H1 (cell line): ENCODE results near the gene BMF. TPM values are rescaled to one million over a fixed set of nuclear protein-coding genes. Genes with fewer than 3 reads are reported as not detected.

Source experiments
- CHD7 ChIP-seq: fragments of 300-600 bp; sonication (generic); IDR thresholded peaks from 2 replicates; pipeline ENCODE4 v1.7.1; 2012; ENCODE audit warnings: low read length, moderate library complexity, mild to moderate bottlenecking, inconsistent platforms; ENCODE audit not compliant: insufficient replicate concordance
- CREB1 ChIP-seq: IDR thresholded peaks from 2 replicates; pipeline ENCODE4 v1.6.1; 2012; ENCODE audit warnings: inconsistent platforms
- CTBP2 ChIP-seq: IDR thresholded peaks from 2 replicates; pipeline ENCODE4 v1.7.0; 2011; ENCODE audit warnings: borderline replicate concordance, mild to moderate bottlenecking, moderate library complexity, mixed read lengths, low read length; ENCODE audit not compliant: insufficient read depth, insufficient read length
- JUND ChIP-seq: IDR thresholded peaks from 2 replicates; pipeline ENCODE4 v1.6.1; 2011; ENCODE audit warnings: mild to moderate bottlenecking, improper control_type of control experiment, low read length
- NANOG ChIP-seq: IDR thresholded peaks from 2 replicates; pipeline ENCODE4 v1.6.1; 2011; ENCODE audit warnings: low read length, low read depth, mild to moderate bottlenecking, inconsistent platforms; ENCODE audit not compliant: insufficient read depth, poor library complexity, severe bottlenecking
- SP1 ChIP-seq: IDR thresholded peaks from 2 replicates; pipeline ENCODE4 v1.6.1; 2011; ENCODE audit warnings: low read depth, low read length
- SUZ12 ChIP-seq: fragments of 200-600 bp; sonication (generic); IDR thresholded peaks from 2 replicates; pipeline ENCODE4 v1.6.1; 2012; ENCODE audit warnings: mild to moderate bottlenecking, inconsistent platforms, low read length, moderate library complexity, mixed read lengths
- TCF12 ChIP-seq: IDR thresholded peaks from 2 replicates; pipeline ENCODE4 v1.6.1; 2011; ENCODE audit warnings: low read depth, mild to moderate bottlenecking, low read length
- TEAD4 ChIP-seq: IDR thresholded peaks from 2 replicates; pipeline ENCODE4 v1.6.1; 2012; ENCODE audit warnings: low read depth, low read length, inconsistent platforms, mixed read lengths
- polyA plus RNA-seq, 7 experiments: library from polyadenylated mRNA; depleted of rRNA in 3 of 7; stranded (reverse) in 5 of 7; unstranded in 2 of 7; fragments of >200 nt in 5 of 7; fragments of 200-250 nt in 2 of 7; gene quantifications; 1 replicate in 5 of 7; 2 replicates in 1 of 7; 4 replicates in 1 of 7; pipeline versions ENCODE4 v1.2.1 to v1.2.3, GENCODE V29; 2011 to 2013; ENCODE audit warnings: missing spikeins in 2 of 7, mixed read lengths in 2 of 7
- total RNA-seq: library from RNA; stranded (reverse); fragmentation: NEBNext Ultra II Directional; extraction: Animal tissue kit (Norgen Biotek cat#: 25700); gene quantifications from 2 replicates; pipeline ENCODE4 v1.2.1, GENCODE V29; 2021

The BMF gene
- total and polyA plus RNA-seq, 2 of the 8 experiments (the other 6 are each of a cell fraction or from before 2014, with no cell fraction given), result 21.2 to 24.2 TPM

- no peak for TF ChIP-seq CHD7
- no peak for TF ChIP-seq SUZ12
- no peak for TF ChIP-seq SP1
- no peak for TF ChIP-seq TCF12
- no peak for TF ChIP-seq JUND
- no peak for TF ChIP-seq CREB1
- no peak for TF ChIP-seq CTBP2
- no peak for TF ChIP-seq TEAD4
- no peak for TF ChIP-seq NANOG
Measured at GRCh38 chr15:40062816-40063562, 45.7 kb downstream of the BMF start (continued).
